Ramos (cell line): Measurements from ENCODE around the gene ZIC5.
"Not testable (repeated sequence)": the region's sequence is repeated elsewhere in the genome, so short reads cannot be mapped to it uniquely, and the experiment has no call there.

ENCODE experiments used
- in situ Hi-C: fragments of 300-500 bp; cut with MboI; formaldehyde crosslinking; loops from one replicate; pipeline ENCODE4 v1.14.3; 2022; ENCODE audit warnings: low sequenced_read_pairs; ENCODE audit not compliant: unreplicated experiment

Gene ZIC5

GRCh38 chr13:99965329-99966000, 6.1 kb downstream of the ZIC5 start:
- in situ Hi-C loops, result no loop called here

- in situ Hi-C loops, result no loop called here
Measured at GRCh38 chr13:99963816-99964339, 7.7 kb downstream of the ZIC5 start.

GRCh38 chr13:99962242-99962641, 9.3 kb downstream of the ZIC5 start:
- in situ Hi-C loops, result no loop called here

- in situ Hi-C loops, result no loop called here
Measured at GRCh38 chr13:99961636-99962035, 9.9 kb downstream of the ZIC5 start.

- in situ Hi-C loops, result no loop called here
Measured at GRCh38 chr13:99960663-99961311, 10.8 kb downstream of the ZIC5 start.

- in situ Hi-C loops, result no loop called here
Measured at GRCh38 chr13:99959540-99960230, 11.9 kb downstream of the ZIC5 start.

GRCh38 chr13:99959127-99959539, 12.4 kb downstream of the ZIC5 start:
- in situ Hi-C loops, result no loop called here

GRCh38 chr13:99958406-99959126, 13.0 kb downstream of the ZIC5 start:
- in situ Hi-C loops, result no loop called here

GRCh38 chr13:99956473-99957349, 14.9 kb downstream of the ZIC5 start:
- in situ Hi-C loops, result no loop called here

- in situ Hi-C loops, result no loop called here
Measured at GRCh38 chr13:99955747-99956472, 15.7 kb downstream of the ZIC5 start.

GRCh38 chr13:99955107-99955746, 16.3 kb downstream of the ZIC5 start:
- in situ Hi-C loops, result no loop called here

- in situ Hi-C loops, result no loop called here
Measured at GRCh38 chr13:99953138-99953755, 18.3 kb downstream of the ZIC5 start.

GRCh38 chr13:99951666-99952065, 19.9 kb downstream of the ZIC5 start:
- in situ Hi-C loops, result not testable (repeated sequence)

GRCh38 chr13:99949679-99950413, 21.7 kb downstream of the ZIC5 start:
- in situ Hi-C loops, result no loop called here

- in situ Hi-C loops, result no loop called here
Measured at GRCh38 chr13:99948907-99949678, 22.5 kb downstream of the ZIC5 start.

GRCh38 chr13:99948411-99948810, 23.2 kb downstream of the ZIC5 start:
- in situ Hi-C loops, result no loop called here

- in situ Hi-C loops, result no loop called here
Measured at GRCh38 chr13:99947666-99948065, 23.9 kb downstream of the ZIC5 start.
